Astrocyte (in vitro differentiated cells and primary cell): Measurements from ENCODE around the gene SLC26A3.

ENCODE experiments used
- CTCF ChIP-seq: IDR thresholded peaks from 2 replicates; pipeline ENCODE4 v1.5.1; 2011; ENCODE audit warnings: low read depth, mild to moderate bottlenecking, inconsistent platforms, low read length, moderate library complexity; ENCODE audit not compliant: insufficient read depth
- EZH2 ChIP-seq: IDR thresholded peaks from 2 replicates; pipeline ENCODE4 v1.6.1; 2012; ENCODE audit warnings: mild to moderate bottlenecking, low read length, inconsistent platforms; ENCODE audit not compliant: insufficient read depth

- no peak for TF ChIP-seq CTCF
- no peak for TF ChIP-seq EZH2
Measured at GRCh38 chr7:107726356-107727130, 76.5 kb downstream of the SLC26A3 start.
